ENCODE measurements around the gene ERICH4. TPM values are rescaled to one million over a fixed set of nuclear protein-coding genes. Genes with fewer than 3 reads are reported as not detected.
"Not testable (repeated sequence)": the region's sequence is repeated elsewhere in the genome, so short reads cannot be mapped to it uniquely, and the experiment has no call there.

Gene ERICH4
- total RNA-seq, 1 donor from 2014 or later, result not detected

DNA sequence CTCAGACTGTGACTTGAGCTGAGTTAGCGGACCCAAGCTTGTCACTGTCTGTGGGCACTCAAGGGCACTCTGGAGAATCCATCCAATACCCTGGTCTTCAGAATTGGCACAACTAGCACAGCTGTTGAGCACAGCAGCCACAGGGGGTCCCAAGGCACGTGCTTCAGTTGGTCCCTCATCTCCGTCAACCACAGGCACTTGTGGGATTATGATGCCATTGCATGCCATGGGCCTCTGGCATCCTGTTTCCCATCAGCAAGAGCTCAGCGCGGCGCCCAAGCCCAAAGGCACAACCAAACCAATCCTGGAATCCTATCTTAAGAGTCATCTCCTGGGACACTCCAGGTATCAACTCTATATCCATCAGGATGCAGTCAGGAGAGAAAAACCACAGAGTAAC, 12.0 kb upstream of the ERICH4 start:
- peak; percentile 33 for DNase-seq
- intact Hi-C loops (cut with DNase I), result no loop called here

DNA sequence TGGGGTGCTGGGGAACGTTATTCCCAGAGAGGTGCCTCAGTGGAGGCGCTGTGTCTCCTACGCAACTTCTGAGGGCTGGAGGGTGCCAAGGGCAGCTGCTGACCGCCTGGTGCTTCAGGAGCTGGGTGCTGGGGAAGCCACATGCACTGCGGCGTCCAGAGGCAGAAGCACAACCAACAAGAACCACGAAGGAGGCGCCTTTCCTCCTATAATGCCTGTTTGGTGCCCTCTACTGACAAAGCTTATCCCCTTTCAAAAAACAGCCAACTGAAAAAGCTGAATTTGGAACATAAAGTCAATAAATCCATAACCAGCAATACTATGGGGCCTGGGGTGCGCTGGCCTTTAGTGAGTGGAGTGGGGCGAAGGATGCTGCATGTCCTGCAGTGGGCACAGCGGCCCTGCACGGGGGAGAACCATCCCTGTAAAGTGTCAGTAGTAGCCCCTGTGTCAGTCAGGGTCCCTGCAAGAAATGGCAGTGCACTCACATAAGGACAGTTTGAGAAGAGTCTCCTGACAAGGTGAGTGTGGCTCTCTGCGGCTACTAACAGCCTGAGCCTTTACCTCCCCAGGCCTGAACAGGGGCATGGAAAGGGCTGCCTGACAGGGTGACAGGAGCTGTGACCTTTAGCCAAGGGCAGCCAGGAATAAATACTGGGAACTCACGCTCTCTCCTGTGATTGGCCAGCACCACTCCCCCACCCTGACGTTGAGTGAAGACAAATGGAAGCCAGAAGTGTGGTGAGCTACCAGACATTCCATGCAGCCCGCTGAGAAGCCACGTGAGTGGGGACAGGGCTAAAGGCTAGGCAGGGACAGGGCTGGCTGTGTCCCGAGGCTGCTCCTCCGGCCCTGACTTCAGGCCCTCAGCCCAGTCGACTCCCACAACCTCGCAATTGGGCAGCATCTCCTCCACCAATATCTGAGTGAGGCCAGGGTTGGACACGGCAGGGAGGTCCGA, 11.2 kb upstream of the ERICH4 start:
- intact Hi-C loops (cut with DNase I), result no loop called here
- ATAC-seq (ENCODE audit: poor library complexity) (peak; percentile 74), DNase-seq (peak; percentile 85)

More for the DNA sequence above, 12.0 kb upstream of the ERICH4 start:
- no peak for ATAC-seq (ENCODE audit: poor library complexity)

DNA sequence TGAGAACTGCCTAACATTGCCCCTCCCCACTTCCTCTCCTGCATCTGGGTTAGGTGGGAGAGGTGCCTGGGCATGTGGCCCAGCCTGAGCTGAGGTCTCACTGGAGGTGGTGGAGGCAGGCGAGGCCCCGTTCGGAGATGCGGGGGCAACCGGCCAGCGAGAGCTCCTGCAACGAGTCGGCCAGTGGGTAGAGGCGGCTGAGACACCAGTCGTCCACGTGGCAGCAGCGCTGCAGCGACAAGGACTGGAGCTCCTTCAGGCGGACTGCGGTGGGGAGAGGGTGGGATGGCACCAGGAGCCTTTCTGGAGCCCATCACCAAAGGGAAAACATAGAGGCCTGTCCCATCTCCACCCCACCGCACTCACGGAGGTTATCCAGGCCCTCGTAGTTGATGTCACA, 9.8 kb upstream of the ERICH4 start:
- intact Hi-C loops (cut with DNase I), result no loop called here
- ATAC-seq (ENCODE audit: poor library complexity) (no peak), DNase-seq (peak; percentile 48)

DNA sequence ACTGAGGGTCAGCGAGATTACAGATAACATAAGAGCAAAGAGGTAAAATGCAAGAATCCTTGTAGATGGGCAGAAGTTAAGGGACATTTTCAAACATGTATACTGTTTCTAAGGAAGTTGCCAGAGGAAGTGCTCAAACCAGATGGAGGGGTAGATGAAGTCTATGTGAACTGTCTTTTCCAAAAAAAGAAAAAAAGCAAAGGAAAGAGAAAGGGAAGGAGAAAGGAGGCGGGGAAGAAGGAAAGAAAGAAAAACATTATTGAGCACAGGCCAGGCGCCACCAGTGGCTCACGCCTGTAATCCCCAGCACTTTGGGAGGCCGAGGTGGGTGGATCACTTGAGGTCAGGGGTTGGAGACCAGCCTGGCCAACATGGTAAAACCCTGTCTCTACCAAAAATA, 8.5 kb upstream of the ERICH4 start:
- intact Hi-C loops (cut with DNase I), result no loop called here
- DNase-seq, result peak; percentile 34

DNA sequence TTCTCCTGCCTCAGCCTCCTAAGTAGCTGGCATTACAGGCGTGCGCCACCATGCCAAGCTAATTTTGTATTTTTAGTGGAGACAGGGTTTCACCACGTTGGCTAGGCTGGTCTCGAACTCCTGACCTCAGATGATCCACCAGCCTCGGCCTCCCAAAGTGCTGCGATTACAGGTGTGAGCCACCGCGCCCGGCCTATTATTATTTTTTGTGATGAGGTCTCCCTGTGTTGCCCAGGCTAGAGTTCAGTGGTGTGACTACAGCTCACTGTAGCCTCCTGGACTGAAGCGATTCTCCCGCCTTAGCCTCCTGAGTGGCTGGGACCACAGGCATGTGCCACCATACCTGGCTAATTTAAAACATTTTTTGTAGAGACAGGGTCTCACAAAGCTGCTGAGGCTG, 7.6 kb upstream of the ERICH4 start:
- ATAC-seq (ENCODE audit: poor library complexity); intact Hi-C loops (cut with DNase I): not testable (repeated sequence)
- peak; percentile 21 for DNase-seq

More for the DNA sequence above, 8.5 kb upstream of the ERICH4 start:
- ATAC-seq (ENCODE audit: poor library complexity), result no peak

DNA sequence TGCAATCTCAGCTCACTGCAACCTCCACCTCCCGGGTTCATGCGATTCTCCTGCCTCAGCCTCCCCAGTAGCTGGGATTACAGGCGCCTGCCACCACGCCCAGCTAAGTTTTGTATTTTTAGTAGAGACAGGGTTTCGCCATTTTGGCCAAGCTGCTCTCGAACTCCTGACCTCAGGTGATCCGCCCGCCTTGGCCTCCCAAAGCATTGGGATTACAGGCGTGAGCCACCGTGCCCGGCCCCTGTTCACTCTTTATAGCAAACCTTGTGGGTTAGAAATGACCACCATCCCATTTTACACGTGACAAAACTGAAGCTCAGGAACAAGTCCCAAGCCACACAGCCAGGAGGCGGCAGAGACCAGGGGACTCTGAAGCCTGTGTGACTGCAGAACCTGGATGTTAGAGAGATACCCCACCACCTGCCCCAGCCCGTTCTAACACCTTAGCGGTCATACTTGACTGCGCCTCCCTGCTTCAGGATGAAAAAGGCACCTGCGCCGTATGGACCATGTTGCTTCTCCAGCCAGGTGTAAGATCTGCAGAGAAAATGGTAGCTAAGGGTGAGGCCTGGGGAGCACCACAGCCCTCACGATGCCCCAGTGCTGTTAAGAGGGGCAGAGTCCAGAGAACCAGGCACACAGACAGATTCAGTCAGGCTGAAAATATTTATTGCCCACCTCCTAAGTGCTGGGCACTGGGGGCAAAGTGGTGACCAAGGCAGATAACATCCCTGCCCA, 6.9 kb upstream of the ERICH4 start:
- no peak for ATAC-seq (ENCODE audit: poor library complexity)
- DNase-seq, result peak; percentile 19
- intact Hi-C loops (cut with DNase I), result no loop called here

DNA sequence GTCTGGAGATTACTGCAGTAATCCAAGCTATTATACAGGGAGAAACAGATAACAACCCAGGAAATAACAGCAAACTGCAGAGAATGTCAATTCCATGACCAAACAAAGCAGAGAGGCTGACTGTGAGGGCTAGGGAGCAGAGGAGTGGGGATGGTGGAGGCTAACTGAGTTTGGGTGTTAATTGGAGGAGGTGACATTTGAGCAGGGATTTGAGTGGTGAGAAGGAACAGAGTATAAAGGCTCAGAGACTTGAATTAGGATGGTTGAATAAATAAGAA, 6.3 kb upstream of the ERICH4 start:
- intact Hi-C loops (cut with DNase I), result no loop called here
- DNase-seq (no peak), ATAC-seq (ENCODE audit: poor library complexity) (no peak)

DNA sequence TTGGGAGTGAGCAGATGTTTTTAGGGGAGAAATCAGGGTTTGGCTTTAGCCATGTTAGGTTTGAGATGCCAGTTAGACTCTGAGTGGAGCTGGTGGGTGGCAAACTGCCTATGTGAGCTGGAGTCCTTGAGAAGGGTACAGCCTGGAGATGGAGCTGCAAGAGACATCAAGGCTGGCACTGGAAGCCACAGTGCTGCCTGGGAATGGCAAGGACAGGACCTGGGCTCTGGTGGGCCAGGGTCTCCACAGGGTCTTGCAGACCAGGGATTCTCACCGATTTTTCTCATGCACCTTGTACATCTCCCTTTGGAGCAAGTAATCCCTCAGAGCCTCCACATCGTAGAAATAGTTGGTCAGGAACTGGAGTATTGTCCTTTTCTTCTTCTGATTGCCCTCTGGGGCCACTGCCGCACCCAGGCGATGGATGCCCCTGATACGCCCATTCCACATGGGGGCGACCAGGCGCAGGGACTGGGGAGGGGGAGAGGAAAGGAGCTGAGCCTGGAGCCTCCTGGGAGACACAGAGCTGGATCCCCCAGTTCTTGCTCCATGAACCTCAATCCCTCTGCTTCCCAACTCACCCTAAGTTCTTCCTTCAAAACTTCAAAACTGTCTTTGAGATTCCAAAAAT, 4.9 kb upstream of the ERICH4 start:
- DNase-seq (peak; percentile 20), ATAC-seq (ENCODE audit: poor library complexity) (no peak)
- intact Hi-C loops (cut with DNase I), result no loop called here

DNA sequence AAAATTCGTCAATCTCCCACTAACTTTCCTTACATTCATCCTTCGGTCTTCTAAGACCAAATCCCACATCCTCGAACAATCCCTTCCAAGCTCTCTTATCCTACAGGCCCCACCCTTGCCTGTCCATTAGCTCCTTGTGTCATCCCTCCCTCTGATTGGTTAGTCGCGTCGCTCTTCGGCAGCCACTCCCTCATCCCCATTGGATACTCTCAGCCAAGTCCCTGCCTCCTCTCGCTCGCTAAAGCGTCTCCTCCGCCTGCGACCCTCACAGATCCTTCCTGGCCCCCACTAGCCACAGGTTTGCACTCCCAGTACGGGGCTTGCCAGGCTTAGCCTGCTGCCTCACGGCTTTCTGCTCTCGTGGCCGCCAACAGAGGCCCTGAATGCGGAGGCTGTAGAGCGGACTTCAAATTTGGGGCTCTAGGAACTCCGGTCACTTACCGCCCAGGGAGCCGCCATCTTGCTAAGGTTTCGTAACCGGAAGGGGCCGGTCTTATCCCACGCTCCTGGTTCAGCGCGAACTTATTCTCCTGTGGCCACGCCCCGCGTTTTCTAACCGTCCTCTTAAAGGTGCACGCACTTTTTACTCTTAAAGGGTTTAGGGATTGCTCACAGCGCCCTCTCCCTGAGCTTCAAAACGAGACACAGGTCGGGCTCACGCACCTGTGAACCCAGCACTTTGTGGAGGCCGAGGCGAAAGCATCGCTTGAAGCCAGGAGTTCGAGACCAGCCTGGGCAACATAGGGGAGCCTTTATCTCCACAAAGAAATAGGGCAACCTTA, 3.3 kb upstream of the ERICH4 start, which contains the start of gene DMAC2:
Gene DMAC2 (minus strand): TSS at position 472 of the 782 bp plus-strand sequence. CDS start 13 bp downstream, at position 459.
- DNase-seq (peak; percentile 98), ATAC-seq (ENCODE audit: poor library complexity) (peak; percentile 99)
- intact Hi-C loops (cut with DNase I), result no loop called here

DNA sequence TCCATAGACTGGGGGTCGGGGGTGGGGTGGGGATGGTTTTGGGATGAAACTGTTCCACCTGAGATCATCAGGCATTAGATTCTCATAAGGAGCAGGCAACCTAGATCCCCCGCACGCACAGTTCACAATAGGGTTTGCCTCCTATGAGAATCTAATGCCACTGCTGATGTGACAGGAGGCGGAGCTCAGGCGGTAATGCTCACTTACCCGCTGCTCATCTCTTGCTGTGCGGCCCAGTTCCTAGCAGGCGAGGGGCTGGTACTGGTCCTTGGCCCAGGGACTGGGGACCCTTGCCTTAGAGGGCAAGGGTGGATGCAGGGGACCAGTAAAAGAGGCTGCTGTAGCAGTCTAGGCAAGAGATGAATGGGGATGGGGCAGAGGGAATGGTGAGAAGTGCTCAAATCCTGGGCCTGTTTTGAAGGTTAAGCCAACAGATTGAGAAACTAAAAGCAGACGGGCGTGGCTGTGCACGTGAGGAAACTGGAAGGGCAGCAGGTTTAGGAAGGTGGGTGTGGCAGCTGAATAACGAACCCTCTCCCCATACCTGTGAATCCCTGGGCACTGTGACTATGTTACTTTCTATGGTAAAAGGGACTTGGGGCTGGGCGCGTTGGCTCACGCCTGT, 1.5 kb upstream of the ERICH4 start:
- intact Hi-C loops (cut with DNase I), result no loop called here
- ATAC-seq (ENCODE audit: poor library complexity) (no peak), DNase-seq (peak; percentile 20)

DNA sequence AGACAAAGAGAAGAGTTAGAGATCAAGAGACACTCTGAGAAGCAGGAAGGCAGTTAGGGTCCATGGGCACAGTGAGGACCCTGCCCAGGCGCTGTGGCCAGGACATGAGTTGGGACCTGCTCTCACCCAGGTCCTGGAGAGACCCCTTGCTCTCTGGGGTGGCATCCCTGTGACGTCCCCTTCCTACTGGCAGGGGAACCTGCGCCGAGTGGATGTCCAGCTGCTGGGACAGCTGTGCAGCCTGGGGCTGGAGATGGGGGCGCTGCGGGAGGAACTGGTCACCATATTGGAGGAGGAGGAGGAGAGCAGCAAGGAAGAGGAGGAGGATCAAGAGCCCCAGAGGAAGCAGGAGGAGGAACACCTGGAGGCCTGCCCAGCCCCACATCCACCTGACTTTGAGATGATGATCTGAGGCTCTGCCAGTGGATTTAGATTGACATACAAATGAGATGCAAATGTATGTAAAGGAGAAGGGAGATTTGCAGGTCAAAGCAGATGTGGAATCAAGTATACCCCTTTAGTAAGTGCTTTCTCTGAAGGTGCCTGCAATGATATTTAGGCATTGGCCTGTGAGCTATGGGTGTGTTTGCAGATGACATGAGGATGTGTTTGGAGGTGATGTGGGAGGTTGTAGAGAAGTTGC, 978 bp downstream of the ERICH4 start:
- ATAC-seq (ENCODE audit: poor library complexity) (no peak), DNase-seq (peak; percentile 30)
- intact Hi-C loops (cut with DNase I), result no loop called here

DNA sequence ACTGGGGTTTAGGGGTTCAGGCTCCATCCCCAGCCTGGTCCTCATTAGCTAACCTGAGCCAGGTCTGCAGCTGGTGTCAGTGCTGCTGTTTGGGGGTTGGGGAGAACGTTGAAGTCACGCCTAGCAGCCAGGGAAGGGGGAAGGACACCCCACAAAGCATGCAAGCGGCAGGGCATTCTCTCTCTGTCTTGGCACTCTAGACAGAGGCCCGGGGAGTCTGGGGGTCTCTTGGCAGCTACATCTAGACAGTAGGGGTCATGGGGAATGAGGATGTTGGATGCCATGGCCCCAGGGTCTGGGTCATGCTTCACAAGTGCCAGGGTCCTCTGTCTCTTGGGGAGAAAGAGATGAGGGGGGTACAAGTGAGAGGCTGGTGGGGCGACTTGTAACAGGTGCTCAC, 2.6 kb downstream of the ERICH4 start:
- ATAC-seq (ENCODE audit: poor library complexity), result no peak
- no peak for DNase-seq
- intact Hi-C loops (cut with DNase I), result no loop called here

DNA sequence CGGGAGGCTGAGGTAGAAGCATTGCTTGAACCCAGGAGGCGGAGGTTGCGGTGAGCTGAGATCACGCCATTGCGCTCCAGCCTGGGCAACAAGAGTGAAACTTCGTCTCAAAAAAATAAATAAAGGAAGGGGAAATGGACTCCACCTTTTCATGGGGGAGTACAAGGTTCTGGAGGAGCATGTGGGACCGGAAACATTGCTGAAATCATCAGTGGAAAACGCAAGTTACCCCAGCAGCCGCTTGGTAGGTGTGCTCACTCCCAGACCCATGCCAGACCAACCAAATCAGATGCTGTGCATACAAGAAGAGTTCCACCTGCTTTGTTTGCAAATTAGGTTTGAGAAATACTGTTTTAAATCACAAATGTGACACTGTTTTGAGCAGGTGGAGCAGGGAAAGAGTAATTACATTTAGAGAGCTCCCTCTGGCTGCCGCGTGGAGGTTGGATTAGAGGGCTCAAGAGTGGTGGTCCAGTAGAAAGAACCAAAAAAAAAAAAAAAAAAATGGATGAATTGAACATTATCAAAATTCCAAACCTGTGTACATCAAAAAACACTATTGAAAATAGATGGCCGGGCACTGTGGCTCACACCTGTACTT, 4.9 kb downstream of the ERICH4 start:
- ATAC-seq (ENCODE audit: poor library complexity), result no peak
- no peak for DNase-seq
- intact Hi-C loops (cut with DNase I), result no loop called here

DNA sequence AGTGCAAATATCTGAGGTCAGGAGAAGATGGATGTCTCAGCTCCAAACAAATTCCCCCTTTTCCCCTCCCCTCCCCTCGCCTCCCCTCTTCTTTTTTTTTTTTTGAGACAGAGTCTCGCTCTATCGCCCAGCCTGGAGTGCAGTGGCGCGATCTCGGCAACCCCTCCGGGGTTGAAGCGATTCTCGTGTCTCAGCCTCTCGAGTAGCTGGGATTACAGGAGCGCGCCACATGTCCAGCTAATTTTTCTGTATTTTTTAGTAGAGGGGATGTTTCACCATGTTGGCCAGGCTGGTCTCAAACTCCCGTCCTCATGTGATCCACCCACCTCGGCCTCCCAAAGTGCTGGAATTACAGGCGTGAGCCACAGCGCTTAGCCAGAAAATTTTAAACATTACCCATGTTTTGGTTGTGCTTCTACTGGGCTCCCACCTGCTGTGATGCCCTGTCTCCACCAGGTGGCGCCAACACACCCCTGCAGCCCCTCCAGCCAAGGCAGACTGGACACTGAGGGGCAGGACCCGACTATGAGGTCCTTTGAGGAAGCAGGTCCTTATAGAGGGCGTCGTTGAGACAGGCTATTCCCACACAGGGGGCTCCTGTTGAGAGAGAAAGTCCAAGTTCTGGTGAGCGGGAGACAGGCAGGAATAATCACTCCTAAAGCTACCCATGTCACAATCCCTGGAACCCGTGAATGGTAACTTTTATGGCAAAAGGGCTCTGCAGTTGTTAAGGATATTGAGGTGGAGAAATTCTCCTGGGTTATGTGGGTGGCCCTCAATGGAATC, 6.3 kb downstream of the ERICH4 start:
- DNase-seq (peak; percentile 83), ATAC-seq (ENCODE audit: poor library complexity) (peak; percentile 95)
- intact Hi-C loops (cut with DNase I), result loop anchor here (1.0 kb wide), 1 partner anchor 121 kb away; no protein-coding TSS in a partner anchor

DNA sequence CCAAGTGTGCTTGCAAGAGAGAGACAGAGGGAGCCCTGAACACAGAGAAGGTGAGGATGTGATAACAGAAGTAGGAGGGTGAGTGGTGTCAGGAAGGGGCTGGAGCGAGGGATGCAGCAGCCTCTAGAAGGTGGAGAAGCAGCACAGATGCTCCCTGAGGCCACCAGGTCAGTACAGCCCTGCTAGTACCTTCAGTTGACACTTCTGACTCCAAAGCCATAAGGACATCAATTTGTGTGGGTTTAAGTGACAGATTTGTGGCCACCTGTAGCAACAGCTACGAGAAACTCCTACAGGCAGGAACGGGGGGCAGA, 6.9 kb downstream of the ERICH4 start:
- intact Hi-C loops (cut with DNase I), result loop anchor here (1.0 kb wide), 1 partner anchor 120 kb away; no protein-coding TSS in a partner anchor
- DNase-seq (no peak), ATAC-seq (ENCODE audit: poor library complexity) (no peak)

DNA sequence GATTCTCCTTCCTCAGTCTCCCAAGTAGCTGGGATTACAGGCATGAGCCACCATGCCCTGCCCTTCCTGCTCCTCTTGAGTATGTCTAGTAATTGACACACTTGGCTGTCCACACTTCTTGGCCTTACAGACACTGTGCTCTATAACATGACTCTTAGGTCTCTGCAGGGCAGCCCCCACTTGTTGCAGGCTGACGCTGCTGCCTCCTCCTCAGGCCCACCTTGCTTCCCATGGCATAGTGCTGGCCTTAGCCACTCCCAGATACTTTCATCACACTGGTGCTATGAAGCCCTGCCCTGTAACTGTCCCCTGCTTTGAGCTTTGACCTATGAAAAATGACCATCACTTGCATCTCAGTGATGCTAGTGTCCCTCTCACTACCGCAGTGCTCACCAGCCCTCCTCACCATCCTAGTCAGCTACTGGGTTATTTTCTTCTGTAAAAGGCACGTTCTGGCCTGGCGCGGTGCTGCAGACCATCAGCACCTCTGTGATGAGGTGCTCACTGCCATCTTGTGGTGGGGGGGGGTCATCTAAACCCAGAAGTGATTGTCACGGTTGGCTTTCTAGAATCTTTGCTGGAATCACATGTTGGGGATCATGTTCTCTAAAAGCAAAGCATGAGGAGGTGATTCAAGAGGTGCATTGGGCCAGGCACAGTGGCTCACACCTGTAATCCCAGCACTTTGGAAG, 9.8 kb downstream of the ERICH4 start:
- ATAC-seq (ENCODE audit: poor library complexity) (no peak), DNase-seq (no peak)
- intact Hi-C loops (cut with DNase I), result no loop called here
